HG02571 (cell line): ENCODE results near the gene UROD.
A peak's percentile ranks its signal among the peaks of the same experiment; 100 is the strongest.

Experiments used
- ATAC-seq: cut with Tn5 transposase; IDR thresholded peaks from one replicate; pipeline ENCODE4 v1.9.1; 2021; ENCODE audit warnings: mild to moderate bottlenecking, moderate library complexity; ENCODE audit not compliant: unreplicated experiment

The UROD gene

DNA sequence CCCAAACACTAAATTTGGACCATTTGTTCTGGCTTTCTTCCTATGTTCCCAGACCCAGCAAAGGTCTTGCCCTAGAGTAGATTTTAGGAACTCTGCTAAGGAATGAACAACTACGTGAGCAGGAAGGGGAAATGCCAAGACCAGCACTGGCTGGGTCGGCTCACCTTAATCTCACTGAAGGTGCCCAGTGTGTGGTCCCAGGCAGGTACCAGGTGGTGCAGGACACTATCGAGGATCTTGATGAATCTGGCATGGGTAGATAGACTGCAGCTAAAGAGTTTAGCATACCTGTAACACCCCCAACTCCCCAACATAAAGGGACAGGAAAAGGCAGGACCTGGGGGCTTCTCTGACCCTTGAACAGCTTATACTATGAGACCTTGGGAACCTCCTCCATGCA lies 4.0 kb upstream of the UROD start:
- no peak for ATAC-seq

DNA sequence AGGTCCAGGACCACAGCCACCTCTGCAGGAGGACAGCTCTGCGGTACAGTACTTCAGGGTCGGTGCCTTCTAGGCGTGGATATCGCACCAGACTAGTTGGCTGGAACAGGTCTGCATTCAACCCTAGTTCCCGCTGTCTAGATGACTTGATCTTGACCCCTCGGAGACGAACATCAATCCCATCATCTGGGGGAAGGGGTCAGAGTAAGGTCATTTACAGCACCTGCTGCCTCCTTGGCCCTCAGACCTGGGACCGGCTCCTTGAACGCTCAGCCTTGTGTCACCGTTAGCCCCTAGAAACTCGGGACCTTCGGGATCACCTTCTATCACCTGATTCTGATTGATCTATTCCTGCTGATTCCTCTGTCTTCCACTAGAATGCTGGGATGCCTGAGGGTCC lies 3.5 kb upstream of the UROD start:
- ATAC-seq = no peak

- no peak for ATAC-seq
These were observed 2.7 kb upstream of the UROD start for GRCh38 chr1:45009296-45009865.

- no peak for ATAC-seq
These were observed 1.8 kb upstream of the UROD start for GRCh38 chr1:45009956-45010854.

DNA sequence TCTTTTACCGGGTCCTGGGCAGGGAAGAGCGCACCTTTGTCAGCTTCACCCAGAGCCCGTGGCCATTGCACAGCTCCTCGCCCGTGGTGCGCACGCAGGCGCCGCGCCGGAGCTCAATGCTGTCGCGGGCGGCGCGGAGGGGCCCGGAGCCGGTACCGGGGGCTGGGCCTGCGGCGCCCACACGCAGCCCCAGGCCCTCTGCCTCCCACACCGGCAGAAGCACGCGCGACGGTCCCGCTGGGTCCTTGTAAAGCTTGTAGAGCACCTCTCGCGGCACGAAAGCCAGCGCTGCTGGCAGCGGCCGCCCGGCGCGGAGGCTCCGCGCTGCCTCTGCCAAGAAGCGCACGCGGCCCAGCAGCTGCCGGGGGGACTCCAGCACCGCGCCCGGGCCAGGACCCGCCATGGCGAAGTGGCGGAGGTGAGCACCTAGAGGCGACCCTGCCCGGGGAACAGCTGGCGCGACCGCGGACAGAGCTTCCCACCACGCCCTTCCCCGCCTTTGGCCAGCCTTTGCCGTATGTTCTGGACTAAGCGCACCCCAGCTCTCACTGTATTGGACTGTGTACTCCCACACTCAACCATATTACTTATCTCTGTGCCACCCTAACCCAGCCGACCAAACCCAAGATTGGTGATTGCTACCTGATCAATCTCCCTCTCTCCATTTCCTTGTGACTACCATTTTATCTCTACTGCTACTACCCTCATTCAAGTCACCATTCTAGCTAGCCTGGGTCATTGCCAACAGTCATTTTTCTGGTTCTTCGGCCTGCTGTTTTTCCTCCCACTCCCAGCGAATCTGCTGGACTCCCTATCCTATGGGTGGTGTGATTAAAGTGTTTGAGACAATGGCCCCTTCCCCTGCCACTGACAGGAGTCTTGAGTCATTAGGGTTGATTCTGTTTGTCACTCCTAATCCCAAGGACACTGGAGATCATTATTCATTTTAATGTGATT lies 921 bp upstream of the UROD start, which contains the start of gene HECTD3:
TSS of gene HECTD3 (minus strand) at position 470 of the 957 bp plus-strand sequence. CDS start at position 403, 67 bp downstream.
- peak; percentile 71 for ATAC-seq

DNA sequence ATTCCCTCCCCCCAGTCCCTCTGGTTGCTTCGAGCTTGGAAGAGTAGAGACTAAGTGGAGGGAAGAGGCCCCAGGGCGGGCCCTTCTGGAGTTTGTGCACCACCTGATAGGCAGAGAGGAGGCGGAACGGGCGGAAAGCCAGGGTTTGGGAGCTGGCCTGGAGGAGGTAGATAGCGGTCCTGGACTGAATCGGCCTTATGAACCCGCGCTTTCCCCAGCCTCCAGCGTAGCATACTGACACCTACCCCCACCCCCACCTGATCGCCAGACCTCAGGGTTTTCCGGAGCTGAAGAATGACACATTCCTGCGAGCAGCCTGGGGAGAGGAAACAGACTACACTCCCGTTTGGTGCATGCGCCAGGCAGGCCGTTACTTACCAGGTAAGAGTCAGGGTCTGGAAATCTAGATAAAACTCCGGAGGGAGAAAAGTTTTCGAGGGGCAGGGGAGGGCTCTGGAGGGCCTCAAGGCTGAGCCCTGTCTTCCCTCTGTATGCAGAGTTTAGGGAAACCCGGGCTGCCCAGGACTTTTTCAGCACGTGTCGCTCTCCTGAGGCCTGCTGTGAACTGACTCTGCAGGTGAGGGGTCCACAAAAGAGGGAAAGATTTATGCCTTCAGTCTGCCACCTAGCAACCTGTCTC lies 705 bp downstream of the UROD start:
- no peak for ATAC-seq

DNA sequence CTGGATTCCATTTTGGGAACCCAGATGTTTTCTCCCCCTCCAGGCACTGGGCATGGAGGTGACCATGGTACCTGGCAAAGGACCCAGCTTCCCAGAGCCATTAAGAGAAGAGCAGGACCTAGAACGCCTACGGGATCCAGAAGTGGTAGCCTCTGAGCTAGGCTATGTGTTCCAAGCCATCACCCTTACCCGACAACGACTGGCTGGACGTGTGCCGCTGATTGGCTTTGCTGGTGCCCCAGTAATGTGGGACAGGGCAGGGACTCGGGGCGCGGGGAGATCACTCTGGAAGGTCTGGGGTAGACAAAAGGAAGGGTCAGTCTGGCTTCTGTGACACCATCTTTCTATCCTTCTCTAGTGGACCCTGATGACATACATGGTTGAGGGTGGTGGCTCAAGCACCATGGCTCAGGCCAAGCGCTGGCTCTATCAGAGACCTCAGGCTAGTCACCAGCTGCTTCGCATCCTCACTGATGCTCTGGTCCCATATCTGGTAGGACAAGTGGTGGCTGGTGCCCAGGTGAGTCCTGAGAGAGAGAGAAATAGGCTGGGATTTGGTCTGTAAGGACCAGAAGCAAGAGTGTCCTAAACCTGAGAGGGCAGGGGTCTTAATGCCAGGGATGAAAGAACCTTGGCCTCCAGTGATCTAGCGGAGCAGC lies 1.6 kb downstream of the UROD start:
- no peak for ATAC-seq

GRCh38 chr1:45014321-45015028 lies 2.4 kb downstream of the UROD start:
- ATAC-seq = no peak

DNA sequence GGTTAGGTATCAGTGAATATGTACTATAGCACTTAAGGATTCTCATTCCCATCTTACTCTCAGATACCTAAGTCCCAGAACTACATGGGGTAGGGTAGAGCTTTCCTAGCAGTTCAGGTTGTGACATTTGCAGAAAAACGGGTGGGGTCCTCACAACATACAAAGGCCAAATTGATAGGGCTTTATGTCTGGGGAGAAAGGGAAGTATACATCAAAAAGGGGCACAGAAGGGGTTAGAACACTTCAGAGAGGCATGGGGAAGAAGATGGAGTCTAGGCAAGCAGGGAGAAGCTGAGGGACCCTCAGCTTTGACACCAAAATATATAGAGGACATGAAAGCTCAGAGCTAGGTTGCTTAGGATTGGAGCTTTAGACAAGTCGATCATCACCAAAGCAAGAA lies 3.6 kb downstream of the UROD start:
- ATAC-seq = no peak

DNA sequence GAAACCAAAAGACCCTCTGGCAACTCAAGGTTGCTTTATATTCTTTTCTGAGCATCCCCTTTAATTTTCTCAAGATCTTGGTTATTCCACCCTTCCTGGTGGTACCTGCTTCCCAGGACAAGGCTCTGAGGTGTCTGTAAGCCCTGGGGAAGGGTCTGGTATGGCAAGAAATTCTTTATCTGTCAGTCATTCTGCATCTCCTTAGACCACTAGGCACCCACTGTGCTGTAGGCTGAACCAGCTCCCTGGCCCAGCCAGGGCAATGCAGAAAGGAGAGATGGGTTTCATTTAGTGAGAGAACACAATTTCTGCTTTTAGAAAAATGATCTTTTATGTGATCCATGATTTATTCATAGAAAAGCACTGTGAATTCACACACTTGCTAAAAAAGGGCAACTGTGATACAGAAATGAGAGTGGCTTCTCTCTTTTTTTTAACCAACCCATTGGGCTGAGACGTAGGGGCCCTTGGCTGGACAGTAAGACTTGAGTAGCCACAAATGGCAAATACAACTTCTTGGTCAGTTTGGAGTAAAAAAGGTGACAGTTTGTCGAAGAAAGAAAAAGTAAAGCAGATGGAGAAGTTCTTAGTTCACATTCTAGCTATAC lies 4.1 kb downstream of the UROD start:
- no peak for ATAC-seq

DNA sequence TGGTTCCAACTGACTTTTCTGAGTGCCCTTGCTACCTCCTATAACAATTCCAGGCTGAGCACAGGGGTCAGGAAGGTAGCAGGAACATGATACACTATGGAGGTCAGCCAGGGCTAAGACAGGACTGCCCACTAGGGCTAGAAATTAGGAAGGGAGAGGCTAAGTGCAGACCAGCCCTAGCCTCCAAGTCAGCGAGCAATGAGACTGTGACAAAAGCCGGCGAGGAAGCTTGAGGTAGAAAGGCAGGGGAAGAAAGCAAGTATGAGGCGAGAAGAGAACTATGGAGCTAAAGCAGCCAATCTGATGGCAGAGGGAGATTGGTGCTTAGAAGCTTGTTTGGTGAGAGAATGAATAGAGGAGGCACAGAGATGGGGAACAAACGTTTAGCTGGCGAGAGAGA lies 4.7 kb downstream of the UROD start:
- no peak for ATAC-seq

DNA sequence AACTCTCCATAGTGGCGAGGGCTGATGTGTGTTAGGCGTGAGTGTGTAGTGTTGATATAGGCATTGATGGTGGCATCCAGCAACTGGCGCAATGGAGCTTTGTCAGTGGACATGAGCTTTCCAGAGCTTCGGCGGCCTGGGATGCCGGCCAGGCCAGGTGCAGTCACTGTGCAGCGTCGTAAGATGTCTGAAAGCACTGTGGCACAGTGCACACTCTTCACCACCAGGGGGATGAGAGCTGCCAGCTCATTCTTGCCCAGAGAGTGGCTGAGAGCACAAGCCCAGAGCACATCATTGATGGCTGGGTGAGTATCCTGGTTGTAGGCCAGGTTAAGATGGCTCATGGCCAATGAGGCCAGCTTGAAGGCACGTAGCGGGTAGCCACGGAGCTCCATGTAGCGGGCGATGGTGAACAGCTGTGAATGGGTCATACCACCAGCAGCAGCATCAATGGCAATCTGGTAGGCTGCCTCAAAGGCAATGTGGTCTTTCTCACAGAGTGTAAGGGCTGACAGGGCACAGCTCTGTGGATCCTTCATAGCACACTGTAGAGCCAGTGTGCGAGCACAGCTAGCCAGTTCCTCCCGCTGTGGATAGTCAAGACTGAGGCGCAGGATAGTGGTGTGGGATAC lies 6.7 kb downstream of the UROD start:
- no peak for ATAC-seq

- ATAC-seq = no peak
These were observed 11.6 kb downstream of the UROD start for GRCh38 chr1:45023663-45024062.

DNA sequence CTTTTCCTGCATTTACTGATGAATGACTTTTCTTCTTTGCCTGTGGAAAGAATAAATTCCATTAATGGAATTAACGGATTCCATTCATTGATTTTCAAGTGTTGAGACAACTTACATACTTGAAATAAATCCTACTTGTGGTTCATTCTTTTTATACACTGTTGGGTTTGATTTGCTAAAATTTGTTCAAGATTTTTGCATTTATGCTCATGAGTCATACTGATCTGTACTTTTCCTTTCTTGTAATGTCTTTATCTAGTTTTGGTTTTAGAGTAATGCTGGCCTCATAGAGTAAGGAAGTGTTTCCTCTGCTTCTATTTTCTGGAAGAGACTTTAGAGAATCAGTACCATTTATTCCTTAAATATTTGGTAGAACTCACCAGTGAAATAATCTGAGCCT lies 14.4 kb downstream of the UROD start:
- no peak for ATAC-seq

DNA sequence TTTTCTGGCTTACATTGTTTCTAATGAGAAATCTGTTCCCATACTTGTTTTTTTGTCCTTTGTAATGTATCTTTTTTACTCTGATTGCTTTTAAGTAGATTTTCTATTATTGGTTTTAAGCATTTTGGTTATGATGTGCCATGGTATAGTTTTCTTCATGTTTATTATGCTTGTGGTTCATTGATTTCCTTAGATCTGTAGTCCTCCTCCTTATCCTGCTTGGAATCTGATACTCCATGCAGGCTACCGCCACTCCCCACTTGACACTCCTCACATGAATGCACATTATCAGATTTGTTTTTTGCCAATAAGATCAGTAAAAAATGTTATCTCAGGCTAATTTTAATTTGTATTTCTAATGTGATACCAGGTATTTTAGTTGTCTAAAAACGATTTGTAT lies 20.8 kb downstream of the UROD start:
- no peak for ATAC-seq

DNA sequence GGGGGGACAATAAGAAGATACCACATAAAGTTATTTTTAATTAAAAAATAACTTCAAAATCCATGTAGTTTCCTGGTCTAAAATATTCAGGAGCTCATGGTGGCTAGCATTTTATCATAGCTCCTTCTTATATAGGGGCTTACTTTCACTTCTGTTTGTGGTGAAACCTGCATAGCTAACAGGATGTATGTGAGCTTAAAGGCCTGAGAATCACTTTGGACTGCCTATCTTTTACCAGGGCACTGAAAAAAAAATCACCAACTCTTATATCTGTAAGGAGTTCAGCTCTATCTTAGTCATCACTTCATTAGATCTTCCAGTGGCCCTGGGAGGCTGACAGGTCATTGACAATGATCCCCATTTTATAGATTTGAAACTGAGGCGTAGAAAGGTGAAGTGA lies 21.3 kb downstream of the UROD start:
- no peak for ATAC-seq

DNA sequence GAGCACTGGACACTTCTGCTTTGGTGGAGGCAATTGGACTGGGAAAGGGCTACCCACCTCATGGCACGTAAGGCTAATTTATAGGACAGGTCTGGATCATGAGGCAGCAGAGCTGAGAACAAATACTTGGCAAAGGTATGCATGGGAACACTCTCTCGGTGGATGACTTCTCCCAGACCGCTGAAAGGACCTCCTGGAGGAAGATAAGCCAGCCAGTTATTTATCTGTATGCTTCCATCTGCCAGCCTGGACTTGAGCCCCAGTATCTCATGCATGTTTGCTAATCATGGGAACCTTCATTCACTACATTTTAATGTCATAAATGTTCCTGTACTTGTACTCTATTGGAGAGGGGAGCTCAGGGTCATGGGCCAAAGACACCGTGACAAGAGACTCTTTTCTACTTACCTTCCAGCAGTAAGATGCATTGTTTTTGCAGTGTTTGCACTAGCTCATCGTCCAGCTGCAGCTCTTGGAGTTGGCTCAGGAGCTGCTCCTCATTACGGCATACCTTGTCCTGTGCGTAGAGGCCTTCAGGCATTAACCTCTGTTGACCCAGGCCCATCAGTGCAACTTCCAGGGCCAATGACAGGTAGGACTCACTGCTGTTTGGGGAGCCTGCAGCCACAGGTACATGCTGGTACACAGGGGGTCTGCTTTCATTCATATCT lies 23.7 kb downstream of the UROD start:
- ATAC-seq = no peak

DNA sequence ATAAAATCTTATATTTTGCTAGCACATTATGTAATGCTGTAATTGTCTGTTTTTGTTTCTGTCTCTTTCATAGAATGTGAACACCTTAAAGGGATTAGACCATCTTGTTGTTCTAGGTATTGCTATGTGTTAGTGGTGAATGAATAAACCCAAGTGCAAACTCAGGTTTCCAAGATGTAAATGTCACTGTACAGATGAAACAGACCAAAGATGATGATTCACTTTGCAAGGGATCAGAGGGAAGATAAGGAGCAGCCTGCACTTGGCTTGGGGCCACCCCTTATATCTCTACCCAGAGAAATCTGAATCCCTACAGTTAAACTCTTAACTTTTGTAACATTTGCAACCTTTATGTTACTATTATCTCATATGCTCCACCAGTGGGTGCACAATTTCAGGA lies 25.4 kb downstream of the UROD start:
- no peak for ATAC-seq
